ENCODE measurements around the gene TADA1.

- no peak for TF ChIP-seq CTCF (IDR thresholded peaks at IDR 0.05)
- no peak for TF ChIP-seq EP300 (IDR thresholded peaks at IDR 0.05)
Measured at GRCh38 chr1:166915042-166915441, 39.0 kb upstream of the TADA1 start.
